ENCODE data around the gene IRF2.

GRCh38 chr4:184506527-184507121 lies 32.3 kb upstream of the IRF2 start:
- TF ChIP-seq EZH2 (IDR thresholded peaks at IDR 0.05; ENCODE audit: insufficient read depth, poor library complexity, severe bottlenecking) (no peak), EZH2phosphoT487 (IDR thresholded peaks at IDR 0.05; ENCODE audit: insufficient read depth, low read depth) (no peak)

Data from GM23248 (cell line).